Mesendoderm (in vitro differentiated cells): ENCODE measurements around the gene LDLRAD4.

Experiments
- DNase-seq: peaks from one replicate; pipeline ENCODE4 v3.0.0; 2013
- H2AK5ac ChIP-seq: 2 replicates; pipeline ENCODE4 v1.6.1; 2013; ENCODE audit warnings: low read length, inconsistent platforms
- H2BK120ac ChIP-seq: 2 replicates; pipeline ENCODE4 v1.6.1; 2013; ENCODE audit warnings: low read depth, mild to moderate bottlenecking, low read length, moderate library complexity, mixed read lengths
- H2BK15ac ChIP-seq: replicated peaks from 2 replicates; pipeline ENCODE4 v1.6.1; 2013; ENCODE audit warnings: low read depth, mild to moderate bottlenecking, moderate library complexity
- H2BK5ac ChIP-seq: 2 replicates; pipeline ENCODE4 v1.6.1; 2013; ENCODE audit warnings: low read length, inconsistent platforms
- H3K18ac ChIP-seq: 2 replicates; pipeline ENCODE4 v1.6.1; 2013; ENCODE audit warnings: mild to moderate bottlenecking, low read length, mixed read lengths
- H3K23ac ChIP-seq: one replicate; pipeline ENCODE4 v1.6.1; 2013; ENCODE audit warnings: low read length
- H3K27ac ChIP-seq: 2 replicates; pipeline ENCODE4 v1.5.1; 2013; ENCODE audit warnings: low read depth, mild to moderate bottlenecking, inconsistent platforms, low read length, moderate library complexity
- H3K27me3 ChIP-seq: 2 replicates; pipeline ENCODE4 v1.6.1; 2013; ENCODE audit warnings: low read length, control low read depth, mild to moderate bottlenecking, inconsistent platforms; ENCODE audit not compliant: insufficient read depth, poor library complexity
- H3K36me3 ChIP-seq: 2 replicates; pipeline ENCODE4 v1.6.1; 2013; ENCODE audit warnings: low read length, inconsistent platforms; ENCODE audit not compliant: control insufficient read depth, insufficient read depth
- H3K4ac ChIP-seq: one replicate; pipeline ENCODE4 v1.6.1; 2013; ENCODE audit warnings: low read depth, mild to moderate bottlenecking, low read length, moderate library complexity
- H3K4me1 ChIP-seq: 2 replicates; pipeline ENCODE4 v1.6.1; 2013; ENCODE audit warnings: low read depth, low read length, inconsistent platforms; ENCODE audit not compliant: control insufficient read depth
- H3K4me2 ChIP-seq: 2 replicates; pipeline ENCODE4 v1.6.1; 2013; ENCODE audit warnings: low read length
- H3K4me3 ChIP-seq: 2 replicates; pipeline ENCODE4 v1.5.1; 2013; ENCODE audit warnings: mild to moderate bottlenecking, low read length
- H3K56ac ChIP-seq: one replicate; pipeline ENCODE4 v1.6.1; 2013; ENCODE audit warnings: low read length
- H3K79me1 ChIP-seq: 2 replicates; pipeline ENCODE4 v1.6.1; 2013; ENCODE audit warnings: low read length, inconsistent platforms
- H3K79me2 ChIP-seq: 2 replicates; pipeline ENCODE4 v1.6.1; 2013; ENCODE audit warnings: mild to moderate bottlenecking, low read length; ENCODE audit not compliant: control insufficient read depth, insufficient read depth
- H3K9ac ChIP-seq: 2 replicates; pipeline ENCODE4 v1.6.1; 2013; ENCODE audit warnings: low read length, inconsistent platforms
- H4K5ac ChIP-seq: one replicate; pipeline ENCODE4 v1.6.1; 2013; ENCODE audit warnings: low read length
- H4K8ac ChIP-seq: one replicate; pipeline ENCODE4 v1.6.1; 2013; ENCODE audit warnings: low read depth, mild to moderate bottlenecking, control low read depth, low read length, moderate library complexity
- WGBS: extraction: QIAGEN DNeasy Blood & Tissue Kit; methylation state at CpG from one replicate; pipeline ENCODE4 v1.1.7; 2013; ENCODE audit warnings: low lambda C conversion rate, missing lambda C conversion rate; ENCODE audit not compliant: insufficient coverage; ENCODE audit errors: extremely low coverage; 5-methylcytosine and 5-hydroxymethylcytosine counted together

Gene LDLRAD4

GRCh38 chr18:13548966-13549879 lies 330.7 kb downstream of the LDLRAD4 start:
- H4K5ac ChIP-seq: no peak overlapping the region
- no peaks in the 10 kb centered on the region for H3K36me3 ChIP-seq
- H3K79me1 ChIP-seq: no peaks in the 10 kb centered on the region
- no peak overlapping the region for H2BK15ac ChIP-seq
- no peak overlapping the region for H3K4me2 ChIP-seq
- no peak overlapping the region for H3K23ac ChIP-seq
- no peak for DNase-seq
- no peak overlapping the region for H3K4me3 ChIP-seq
- H2BK5ac ChIP-seq: no peak overlapping the region
- no peaks in the 10 kb centered on the region for H3K27me3 ChIP-seq
- no peak overlapping the region for H3K4ac ChIP-seq
- H3K79me2 ChIP-seq: no peaks in the 10 kb centered on the region
- no peak overlapping the region for H3K18ac ChIP-seq
- peaks cover 3% of the 10 kb centered on the region for H3K4me1 ChIP-seq
- no CpG with 5 or more reads among the region's 7 CpGs for WGBS
- no peak overlapping the region for H4K8ac ChIP-seq
- H2BK120ac ChIP-seq: no peak overlapping the region
- no peak overlapping the region for H3K56ac ChIP-seq
- H3K9ac ChIP-seq: no peak overlapping the region
- H2AK5ac ChIP-seq: no peak overlapping the region
- no peak overlapping the region for H3K27ac ChIP-seq

- H3K23ac ChIP-seq: no peak overlapping the region
- H3K56ac ChIP-seq: no peak overlapping the region
- H3K79me1 ChIP-seq: no peaks in the 10 kb centered on the region
- H2BK120ac ChIP-seq: no peak overlapping the region
- no peak overlapping the region for H3K4me3 ChIP-seq
- H3K27ac ChIP-seq: no peak overlapping the region
- no peak overlapping the region for H3K4me2 ChIP-seq
- no peak overlapping the region for H2BK5ac ChIP-seq
- no peaks in the 10 kb centered on the region for H3K79me2 ChIP-seq
- H2BK15ac ChIP-seq: no peak overlapping the region
- no peak for DNase-seq
- no peaks in the 10 kb centered on the region for H3K27me3 ChIP-seq
- H3K4ac ChIP-seq: no peak overlapping the region
- WGBS: no CpG with 5 or more reads among the region's 5 CpGs
- no peak overlapping the region for H4K5ac ChIP-seq
- no peak overlapping the region for H3K18ac ChIP-seq
- H3K4me1 ChIP-seq: peaks cover 3% of the 10 kb centered on the region
- H2AK5ac ChIP-seq: no peak overlapping the region
- no peak overlapping the region for H4K8ac ChIP-seq
- no peak overlapping the region for H3K9ac ChIP-seq
- H3K36me3 ChIP-seq: no peaks in the 10 kb centered on the region
Observed at GRCh38 chr18:13549880-13550232, 331.3 kb downstream of the LDLRAD4 start.

DNA sequence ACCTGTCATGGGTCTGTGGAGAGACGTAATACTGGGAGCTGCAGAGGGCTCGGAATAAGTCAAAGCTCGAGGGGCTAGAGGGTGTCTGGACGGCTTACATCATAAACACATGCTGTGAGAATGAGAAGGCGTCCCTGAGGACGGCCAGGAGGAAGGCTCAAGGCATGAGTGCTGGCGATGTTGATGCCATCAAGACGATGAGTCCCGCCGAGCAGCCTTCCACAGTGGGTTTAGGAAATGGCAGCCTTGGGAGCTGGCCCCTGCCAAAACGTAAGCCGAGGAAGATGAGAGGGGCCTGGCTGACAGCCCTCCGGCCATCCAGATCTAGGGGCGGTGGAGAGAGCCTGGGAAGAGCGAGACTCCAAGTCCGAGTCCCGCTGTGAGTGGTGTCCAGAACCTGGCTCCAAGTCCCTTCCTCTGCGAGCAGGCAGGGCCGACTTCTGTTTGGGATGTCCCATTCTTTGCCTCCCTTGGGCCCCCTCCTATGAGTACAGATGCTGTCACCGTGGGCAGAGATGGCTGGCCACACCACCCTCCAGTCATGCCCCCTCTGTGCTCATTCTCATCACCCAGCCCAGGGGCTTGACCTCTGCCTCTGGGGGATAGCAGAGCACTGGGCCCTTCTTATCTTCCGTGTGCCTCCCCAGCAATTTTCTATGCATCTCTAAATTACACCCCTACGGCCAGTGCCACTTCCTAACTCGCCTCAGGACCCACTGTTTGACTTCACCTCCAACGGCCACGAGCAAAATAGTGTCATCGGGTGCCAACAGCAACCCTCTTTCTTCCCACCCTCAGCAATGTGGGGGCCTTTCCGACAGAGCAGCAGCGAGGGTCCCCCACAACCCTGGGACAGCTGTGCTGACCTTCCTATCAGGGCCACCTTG lies 332.1 kb downstream of the LDLRAD4 start:
- Histone ChIP-seq H3K4me3 (no peak overlapping the region), H3K23ac (no peak overlapping the region), H3K27ac (no peak overlapping the region), H2BK120ac (no peak overlapping the region), H3K79me2 (no peaks in the 10 kb centered on the region), H3K79me1 (no peaks in the 10 kb centered on the region), H3K4me1 (peaks cover 3% of the 10 kb centered on the region), H3K9ac (no peak overlapping the region), H3K4ac (no peak overlapping the region), H3K4me2 (no peak overlapping the region), H4K5ac (no peak overlapping the region), H2AK5ac (no peak overlapping the region), H3K56ac (no peak overlapping the region), H3K36me3 (no peaks in the 10 kb centered on the region), H4K8ac (no peak overlapping the region), H2BK5ac (no peak overlapping the region), H3K27me3 (no peaks in the 10 kb centered on the region), H3K18ac (no peak overlapping the region), H2BK15ac (no peak overlapping the region)
- no peak for DNase-seq
- no CpG with 5 or more reads among the region's 28 CpGs for WGBS

GRCh38 chr18:13551305-13551603 lies 332.7 kb downstream of the LDLRAD4 start:
- Histone ChIP-seq H3K27me3 (no peaks in the 10 kb centered on the region), H3K23ac (no peak overlapping the region), H3K79me2 (no peaks in the 10 kb centered on the region), H2BK15ac (no peak overlapping the region), H3K4ac (no peak overlapping the region), H3K4me2 (no peak overlapping the region), H2AK5ac (no peak overlapping the region), H3K18ac (no peak overlapping the region), H4K8ac (no peak overlapping the region), H3K27ac (no peak overlapping the region), H3K56ac (no peak overlapping the region), H2BK5ac (no peak overlapping the region), H3K4me1 (peaks cover 3% of the 10 kb centered on the region), H3K4me3 (no peak overlapping the region), H3K79me1 (no peaks in the 10 kb centered on the region), H3K9ac (no peak overlapping the region), H2BK120ac (no peak overlapping the region), H4K5ac (no peak overlapping the region), H3K36me3 (no peaks in the 10 kb centered on the region)
- no CpG with 5 or more reads among the region's 5 CpGs for WGBS
- no peak for DNase-seq

- peak overlapping the region; percentile 15 for H3K56ac ChIP-seq
- H3K36me3 ChIP-seq: no peaks in the 10 kb centered on the region
- H2BK15ac ChIP-seq: no peak overlapping the region
- H3K79me2 ChIP-seq: no peaks in the 10 kb centered on the region
- peak; percentile 14 for DNase-seq
- H3K27ac ChIP-seq: no peak overlapping the region
- no peak overlapping the region for H4K8ac ChIP-seq
- H3K9ac ChIP-seq: no peak overlapping the region
- H3K27me3 ChIP-seq: no peaks in the 10 kb centered on the region
- no peak overlapping the region for H3K18ac ChIP-seq
- no peak overlapping the region for H2BK120ac ChIP-seq
- H3K23ac ChIP-seq: no peak overlapping the region
- no peak overlapping the region for H3K4me2 ChIP-seq
- peaks cover 3% of the 10 kb centered on the region for H3K4me1 ChIP-seq
- no peak overlapping the region for H4K5ac ChIP-seq
- no CpG with 5 or more reads among the region's 13 CpGs for WGBS
- no peak overlapping the region for H3K4me3 ChIP-seq
- H2BK5ac ChIP-seq: no peak overlapping the region
- H3K4ac ChIP-seq: no peak overlapping the region
- H2AK5ac ChIP-seq: no peak overlapping the region
- H3K79me1 ChIP-seq: no peaks in the 10 kb centered on the region
Observed at GRCh38 chr18:13551841-13552733, 333.5 kb downstream of the LDLRAD4 start.
